PC-3 (cell line): ENCODE results near the gene LRRC8C.

Experiments
- CTCF ChIP-seq: fragments of 300-600 bp; sonication (generic); conservative IDR thresholded peaks from 2 replicates; pipeline ENCODE4 v1.5.1; 2017; ENCODE audit warnings: antibody characterized with exemption, low read depth, mild to moderate bottlenecking, low read length
- EZH2 ChIP-seq: fragments of 300-600 bp; sonication (generic); IDR thresholded peaks from one replicate; pipeline ENCODE4 v1.6.1; 2017; ENCODE audit warnings: antibody characterized with exemption, mild to moderate bottlenecking, low read length; ENCODE audit not compliant: unreplicated experiment
- EZH2phosphoT487 ChIP-seq: fragments of 300-600 bp; sonication (generic); IDR thresholded peaks from 2 replicates; pipeline ENCODE4 v1.6.1; 2018; ENCODE audit warnings: mild to moderate bottlenecking, antibody characterized with exemption, low read length, borderline replicate concordance

- TF ChIP-seq CTCF (no peak), EZH2 (no peak), EZH2phosphoT487 (no peak)
Observed at GRCh38 chr1:89584211-89584610, 48.7 kb upstream of the LRRC8C start.
